Measurements from ENCODE around the gene GALNT13. TPM values are rescaled to one million over a fixed set of nuclear protein-coding genes. Genes with fewer than 3 reads are reported as not detected.
"Not testable (repeated sequence)": the region's sequence is repeated elsewhere in the genome, so short reads cannot be mapped to it uniquely, and the experiment has no call there.

GALNT13 gene
- total RNA-seq, 1 donor = 0.36 TPM

- Histone ChIP-seq H3K27me3 (ENCODE audit: insufficient read depth, low read length) (no peaks in the 10 kb centered on the region), H4K20me1 (ENCODE audit: insufficient read depth, low read length) (no peaks in the 10 kb centered on the region), H2AFZ (ENCODE audit: low read length) (no peak overlapping the region), H3K4me3 (ENCODE audit: insufficient read depth, low read length) (no peak overlapping the region), H3K4me2 (ENCODE audit: insufficient read depth, low read length) (no peak overlapping the region), H3K36me3 (ENCODE audit: insufficient read depth, low read length) (no peaks in the 10 kb centered on the region), H3K27ac (ENCODE audit: low read depth, low read length) (no peak overlapping the region), H3K9me3 (ENCODE audit: low read depth, low read length) (peaks cover 2% of the 10 kb centered on the region), H3K4me1 (ENCODE audit: insufficient read depth, low read length) (no peaks in the 10 kb centered on the region), H3K79me2 (ENCODE audit: insufficient read depth, low read length) (no peaks in the 10 kb centered on the region)
- no peak for TF ChIP-seq CTCF (IDR thresholded peaks at IDR 0.05; ENCODE audit: extremely low read depth, low read depth, low read length)
- DNase-seq (ENCODE audit: insufficient read length, low spot score, missing footprints) = no peak
Observed at GRCh38 chr2:154470376-154470775, 598.7 kb downstream of the GALNT13 start.

GRCh38 chr2:154471492-154471891 lies 599.8 kb downstream of the GALNT13 start:
- not testable (repeated sequence) for H3K36me3 ChIP-seq (ENCODE audit: insufficient read depth, low read length); H3K27ac ChIP-seq (ENCODE audit: low read depth, low read length); DNase-seq (ENCODE audit: insufficient read length, low spot score, missing footprints); H4K20me1 ChIP-seq (ENCODE audit: insufficient read depth, low read length); H3K4me3 ChIP-seq (ENCODE audit: insufficient read depth, low read length); H3K79me2 ChIP-seq (ENCODE audit: insufficient read depth, low read length); H3K4me2 ChIP-seq (ENCODE audit: insufficient read depth, low read length); H2AFZ ChIP-seq (ENCODE audit: low read length); H3K27me3 ChIP-seq (ENCODE audit: insufficient read depth, low read length); H3K4me1 ChIP-seq (ENCODE audit: insufficient read depth, low read length); H3K9me3 ChIP-seq (ENCODE audit: low read depth, low read length)

GRCh38 chr2:154477319-154477718 lies 605.6 kb downstream of the GALNT13 start:
- no peak overlapping the region for H3K27ac ChIP-seq (ENCODE audit: low read depth, low read length)
- H3K4me2 ChIP-seq (ENCODE audit: insufficient read depth, low read length) = no peak overlapping the region
- no peak for DNase-seq (ENCODE audit: insufficient read length, low spot score, missing footprints)
- no peaks in the 10 kb centered on the region for H3K36me3 ChIP-seq (ENCODE audit: insufficient read depth, low read length)
- no peaks in the 10 kb centered on the region for H3K79me2 ChIP-seq (ENCODE audit: insufficient read depth, low read length)
- H3K4me1 ChIP-seq (ENCODE audit: insufficient read depth, low read length) = no peaks in the 10 kb centered on the region
- no peak overlapping the region for H2AFZ ChIP-seq (ENCODE audit: low read length)
- H3K27me3 ChIP-seq (ENCODE audit: insufficient read depth, low read length) = no peaks in the 10 kb centered on the region
- no peak overlapping the region for H3K4me3 ChIP-seq (ENCODE audit: insufficient read depth, low read length)
- TF ChIP-seq CTCF (IDR thresholded peaks at IDR 0.05; ENCODE audit: extremely low read depth, low read depth, low read length) = no peak
- H3K9me3 ChIP-seq (ENCODE audit: low read depth, low read length) = no peaks in the 10 kb centered on the region
- H4K20me1 ChIP-seq (ENCODE audit: insufficient read depth, low read length) = no peaks in the 10 kb centered on the region

- Histone ChIP-seq H3K27ac (ENCODE audit: low read depth, low read length) (no peak overlapping the region), H3K4me3 (ENCODE audit: insufficient read depth, low read length) (no peak overlapping the region), H3K9me3 (ENCODE audit: low read depth, low read length) (no peaks in the 10 kb centered on the region), H2AFZ (ENCODE audit: low read length) (no peak overlapping the region), H3K4me1 (ENCODE audit: insufficient read depth, low read length) (no peaks in the 10 kb centered on the region), H3K27me3 (ENCODE audit: insufficient read depth, low read length) (no peaks in the 10 kb centered on the region), H3K79me2 (ENCODE audit: insufficient read depth, low read length) (no peaks in the 10 kb centered on the region), H3K4me2 (ENCODE audit: insufficient read depth, low read length) (no peak overlapping the region), H4K20me1 (ENCODE audit: insufficient read depth, low read length) (no peaks in the 10 kb centered on the region), H3K36me3 (ENCODE audit: insufficient read depth, low read length) (no peaks in the 10 kb centered on the region)
- no peak for TF ChIP-seq CTCF (IDR thresholded peaks at IDR 0.05; ENCODE audit: extremely low read depth, low read depth, low read length)
- DNase-seq (ENCODE audit: insufficient read length, low spot score, missing footprints) = no peak
Observed at GRCh38 chr2:154480521-154480920, 608.8 kb downstream of the GALNT13 start.
